ENCODE data around the gene ENTREP3. TPM values are rescaled to one million over a fixed set of nuclear protein-coding genes. Genes with fewer than 3 reads are reported as not detected.
"Not testable (repeated sequence)": the region's sequence is repeated elsewhere in the genome, so short reads cannot be mapped to it uniquely, and the experiment has no call there.

Gene ENTREP3
- total RNA-seq, 1 donor from 2014 or later: 49.0 TPM

DNA sequence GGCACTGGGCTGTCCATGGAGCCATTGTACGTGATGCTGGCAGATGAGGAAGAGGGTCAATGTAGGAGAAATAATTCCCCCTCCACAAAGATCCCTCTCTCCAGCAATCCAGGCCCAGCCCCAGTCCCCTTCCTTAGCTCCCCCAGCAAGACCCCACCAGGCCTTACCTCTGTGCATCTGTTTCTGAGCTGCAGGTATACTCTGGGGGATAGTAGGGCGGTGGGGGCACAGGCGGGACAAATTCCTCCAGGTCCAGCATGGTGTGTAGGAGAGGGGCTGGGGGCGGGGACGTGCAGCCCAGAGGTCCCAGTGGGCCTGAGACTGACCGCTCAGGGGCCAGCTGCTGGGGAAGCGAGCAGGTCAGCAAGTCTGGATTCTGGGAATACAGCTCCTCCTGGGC lies 3.7 kb downstream of the ENTREP3 start:
- no peak for DNase-seq (ENCODE audit: low spot score)

DNA sequence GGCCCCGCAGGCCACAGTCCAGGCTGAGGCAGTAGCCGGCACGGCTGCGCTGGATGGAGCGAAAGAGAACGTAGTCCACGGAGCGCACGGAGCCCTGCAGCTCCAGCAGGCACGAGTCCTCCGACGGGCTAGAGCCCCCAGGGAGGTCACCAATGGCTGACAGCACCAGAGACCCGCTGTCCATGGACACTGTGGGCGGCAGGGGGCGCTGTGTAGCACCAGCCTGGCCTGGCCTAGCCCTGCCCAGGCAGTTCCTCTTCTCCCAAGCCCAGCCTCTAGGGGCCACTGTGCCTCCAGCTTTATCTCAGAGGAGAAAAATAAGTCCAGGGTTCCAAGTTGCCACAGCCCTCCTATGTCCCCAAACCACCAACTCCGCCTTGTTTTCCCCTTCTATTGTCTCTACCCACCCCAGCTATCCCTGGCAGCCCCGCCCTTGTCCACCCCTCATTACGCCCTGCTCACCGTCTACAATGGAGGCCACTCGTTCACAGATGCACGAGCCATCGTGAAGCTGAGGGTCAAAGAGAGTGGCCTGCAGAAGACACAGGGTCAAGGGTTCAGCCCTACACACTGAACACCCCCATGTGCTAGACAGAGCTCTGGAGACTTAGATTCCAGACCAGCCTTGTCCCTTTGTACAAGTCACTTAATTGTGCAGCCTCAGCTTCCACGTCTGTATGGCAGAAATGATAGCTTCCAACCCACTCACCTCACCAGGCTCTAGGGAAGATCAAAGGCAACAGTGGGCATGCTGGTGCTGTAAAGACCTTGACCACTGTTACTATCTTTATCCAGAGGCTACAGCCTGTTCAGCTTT lies 4.4 kb downstream of the ENTREP3 start:
- peak; percentile 92 for DNase-seq (ENCODE audit: low spot score)

DNA sequence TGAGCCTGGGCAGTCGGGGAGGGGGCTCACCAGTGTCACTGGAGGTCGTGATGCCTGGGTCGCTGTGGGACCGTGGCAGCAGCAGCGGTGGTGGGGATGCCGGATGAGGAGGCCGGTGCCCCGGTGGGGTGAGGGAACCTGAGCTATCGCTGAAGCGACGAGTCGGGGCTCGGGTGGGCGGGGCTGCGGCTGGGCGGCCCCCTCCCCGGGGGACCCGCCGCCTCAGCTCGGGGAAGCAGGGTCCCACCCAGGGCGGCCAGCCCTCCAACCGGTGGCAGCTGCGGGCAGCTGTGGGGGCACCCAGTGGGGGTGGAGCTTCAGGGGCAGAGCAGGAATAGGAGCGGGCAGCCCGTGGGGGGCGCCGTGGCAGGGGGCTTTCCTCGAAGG lies 5.0 kb downstream of the ENTREP3 start:
- no peak for DNase-seq (ENCODE audit: low spot score)

DNA sequence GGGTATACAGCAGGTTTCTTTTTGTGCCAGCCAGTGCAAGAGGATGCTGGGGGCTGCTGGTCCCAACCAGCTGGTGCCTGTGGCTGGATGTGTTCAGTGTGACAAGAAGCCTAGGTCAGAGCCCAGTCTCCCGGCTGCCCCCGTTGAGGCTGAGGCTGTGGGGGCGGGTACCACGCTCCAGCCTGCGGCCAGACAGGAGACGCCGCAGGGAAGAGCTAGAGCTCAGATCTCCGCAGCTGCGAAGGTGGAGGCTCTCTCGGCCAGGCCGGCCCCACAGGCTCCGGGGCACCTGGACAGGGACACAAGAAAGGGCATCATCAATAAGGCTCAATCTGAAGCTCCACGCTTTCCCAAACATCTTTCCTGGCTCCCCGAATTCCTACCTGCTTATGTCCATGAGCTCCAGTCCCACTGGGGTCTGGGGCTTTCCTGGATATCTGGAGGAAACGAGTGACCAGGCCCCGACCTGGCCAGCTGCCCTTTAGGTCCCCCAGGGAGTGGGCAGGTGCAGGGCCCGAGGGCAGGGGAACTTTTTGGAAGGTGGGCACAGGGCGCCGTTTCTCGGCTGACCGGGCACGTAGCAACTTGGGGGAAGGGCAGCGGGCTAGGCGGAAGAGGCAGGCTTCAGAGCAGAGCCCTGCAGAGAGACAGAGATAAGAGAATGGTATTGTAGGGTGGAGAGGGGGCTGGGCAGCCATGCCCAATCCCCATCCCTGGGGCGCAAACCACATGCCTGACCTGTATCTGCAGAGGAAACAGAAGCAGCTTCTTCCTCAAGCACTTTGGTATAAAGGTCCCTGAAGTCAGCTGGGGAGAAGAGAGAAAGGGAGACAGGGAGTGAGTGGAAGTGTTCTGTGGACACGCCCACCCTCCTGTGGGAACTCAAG lies 7.4 kb downstream of the ENTREP3 start:
- DNase-seq (ENCODE audit: low spot score): no peak

DNA sequence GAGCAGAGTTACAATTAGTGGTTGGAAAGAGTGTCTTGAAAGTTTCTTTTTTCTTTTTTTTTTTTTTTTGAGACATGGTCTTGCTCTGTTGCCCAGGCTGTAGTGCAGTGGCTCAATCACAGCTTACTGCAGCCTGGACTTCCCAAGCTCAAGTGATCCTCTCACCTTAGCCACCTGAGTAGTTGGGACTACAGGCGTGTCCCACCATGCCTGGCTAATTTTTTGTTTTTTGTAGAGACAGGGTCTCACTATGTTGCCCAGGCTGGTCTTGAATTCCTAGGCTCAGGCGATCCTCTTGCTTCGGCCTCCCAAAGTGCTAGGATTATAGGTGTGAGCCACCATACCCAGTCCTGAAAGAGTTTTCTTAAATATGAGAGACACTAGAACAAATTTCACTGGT lies 8.5 kb downstream of the ENTREP3 start:
- not testable (repeated sequence) for DNase-seq (ENCODE audit: low spot score)

DNA sequence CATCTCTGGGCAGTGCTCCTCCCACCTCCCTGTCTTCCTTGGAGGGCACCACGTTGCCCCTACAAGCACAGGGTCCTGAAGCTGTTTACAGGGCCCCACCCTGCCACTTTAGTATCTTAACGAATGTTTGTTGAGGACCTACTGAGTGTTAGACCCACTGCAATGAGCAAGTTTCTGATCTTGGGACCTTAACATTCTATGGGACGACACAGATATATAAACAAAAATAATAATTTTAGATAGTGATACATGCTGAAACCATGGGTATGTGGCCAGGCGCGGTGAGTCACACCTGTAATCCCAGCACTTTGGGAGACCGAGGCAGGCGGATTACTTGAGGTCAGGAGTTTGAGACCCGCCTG lies 10.1 kb downstream of the ENTREP3 start:
- no peak for DNase-seq (ENCODE audit: low spot score)

DNA sequence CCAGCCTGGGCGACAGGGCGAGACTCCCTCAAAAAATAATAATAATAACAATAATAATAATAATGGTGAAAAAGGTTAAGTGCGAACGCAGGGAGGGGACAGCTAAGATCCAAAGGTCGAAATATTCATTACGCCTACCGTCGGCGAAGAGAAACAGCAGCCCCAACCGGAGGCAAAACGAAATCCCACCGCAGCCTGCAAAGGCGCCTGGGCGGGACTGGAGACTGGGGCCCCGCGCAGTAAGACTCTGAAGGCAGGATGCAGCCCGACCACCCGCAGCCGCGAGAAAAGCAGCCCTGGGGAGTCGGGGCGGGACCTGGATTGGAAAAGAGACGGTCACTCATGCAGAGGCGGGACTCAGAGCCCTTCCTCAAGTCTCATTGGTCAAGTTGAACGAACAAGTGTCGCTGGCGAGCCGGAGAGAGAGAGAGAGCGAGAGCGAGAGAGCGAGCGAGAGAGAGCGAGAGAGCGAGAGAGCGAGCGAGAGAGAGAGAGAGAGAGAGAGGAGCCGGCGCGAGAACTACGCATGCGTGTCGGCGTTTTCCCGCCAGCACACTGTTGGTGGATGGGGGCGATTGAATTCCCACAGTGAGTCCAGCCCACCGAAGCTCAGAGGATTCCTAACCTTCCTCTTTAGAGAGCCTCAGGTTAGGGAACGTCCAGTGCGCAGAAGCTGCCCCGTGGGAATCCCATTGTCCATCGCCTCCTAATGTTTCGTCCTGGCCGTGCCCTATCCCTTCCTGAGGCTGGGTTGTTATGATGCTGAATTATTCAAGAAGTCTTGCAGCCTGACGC lies 10.7 kb downstream of the ENTREP3 start:
- DNase-seq (ENCODE audit: low spot score): peak; percentile 98

DNA sequence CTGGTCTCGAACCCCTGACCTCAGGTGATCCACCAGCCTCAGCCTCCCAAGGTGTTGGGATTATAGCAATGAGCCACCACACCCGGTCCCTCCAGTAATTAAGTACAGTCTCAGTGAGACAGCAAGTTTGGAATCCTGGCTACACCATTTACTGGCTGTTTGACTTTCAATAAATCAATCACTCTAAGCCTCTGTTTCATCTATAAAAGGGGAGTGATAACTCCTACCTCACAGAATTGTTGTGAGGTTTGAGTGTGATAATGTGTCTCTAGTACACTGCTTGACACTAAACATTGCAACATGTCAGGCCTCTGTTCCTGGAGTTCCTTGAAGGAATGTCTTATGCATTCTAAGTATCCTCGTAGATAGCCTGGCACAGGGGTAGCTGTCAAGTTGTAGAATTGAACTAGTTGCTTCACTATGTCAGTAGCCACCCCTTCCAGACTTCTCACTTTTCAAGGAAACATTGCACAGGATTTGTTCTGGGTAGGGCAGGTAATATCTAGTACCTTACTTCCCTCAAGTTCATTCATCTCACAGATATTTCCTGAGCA lies 12.4 kb downstream of the ENTREP3 start:
- no peak for DNase-seq (ENCODE audit: low spot score)

DNA sequence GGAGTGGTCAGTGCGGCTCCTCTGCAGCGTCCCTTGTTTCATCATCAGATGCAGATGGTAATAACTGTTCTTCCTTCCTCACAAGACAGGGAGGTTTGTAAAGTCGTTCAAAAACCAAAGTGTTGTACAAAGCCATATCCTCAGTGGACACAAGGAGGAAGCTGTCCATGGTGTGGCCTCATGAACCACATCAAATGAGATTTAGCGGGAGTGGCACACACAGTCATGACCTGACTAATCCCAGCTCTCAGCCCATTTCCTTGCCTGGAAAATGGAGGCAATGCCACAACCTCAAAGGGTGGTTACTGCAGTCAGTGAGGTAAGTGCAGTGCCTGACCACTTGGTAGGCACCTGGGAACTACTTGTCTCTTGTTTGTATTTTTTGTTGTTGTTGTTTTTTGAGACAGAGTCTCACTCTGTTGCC lies 13.4 kb downstream of the ENTREP3 start:
- DNase-seq (ENCODE audit: low spot score): no peak

DNA sequence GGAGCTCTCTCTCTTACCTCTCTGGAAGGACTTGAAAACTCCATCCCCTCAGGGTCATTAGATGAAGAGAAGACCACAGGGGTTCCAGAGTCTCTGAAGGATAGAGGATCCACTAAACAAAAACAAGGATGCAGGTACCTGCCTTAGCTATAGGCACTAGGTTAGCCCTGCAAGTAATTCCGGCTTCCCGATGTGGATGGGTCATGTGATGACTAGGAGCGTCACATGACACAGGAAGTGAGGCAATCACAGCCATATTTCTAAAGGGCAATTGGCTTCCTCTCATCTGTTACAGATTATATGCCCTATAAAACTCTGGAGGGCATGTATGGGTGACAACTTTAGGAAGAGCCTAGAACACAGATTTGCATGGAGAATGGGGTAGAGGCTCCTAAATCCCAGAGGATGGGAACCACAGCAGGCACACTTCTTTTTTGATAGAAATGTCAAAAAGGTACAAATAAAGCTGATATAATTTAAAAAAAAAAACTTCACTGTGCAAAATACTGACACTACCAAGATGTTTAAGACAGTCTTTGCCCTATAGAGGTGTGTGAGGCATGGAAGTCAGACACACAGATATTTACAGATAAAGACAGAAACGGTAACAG lies 14.1 kb downstream of the ENTREP3 start:
- peak; percentile 84 for DNase-seq (ENCODE audit: low spot score)

DNA sequence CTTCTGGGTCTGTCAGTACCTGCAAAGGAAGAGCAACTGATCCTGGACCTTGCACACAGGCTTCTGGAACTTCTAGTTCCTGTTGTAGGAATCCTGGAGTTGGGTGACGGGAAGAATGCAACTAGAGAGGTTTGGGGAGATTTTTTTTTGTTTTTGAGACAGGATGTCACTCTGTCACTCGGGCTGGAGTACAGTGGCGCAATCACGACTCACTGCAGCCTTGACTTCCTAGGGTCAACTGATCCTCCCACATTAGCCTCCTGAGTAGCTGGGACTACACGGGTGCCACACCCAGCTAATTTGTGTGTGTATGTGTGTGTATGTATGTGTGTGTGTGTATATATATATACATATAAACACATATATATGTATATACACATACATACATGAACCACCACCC lies 18.8 kb downstream of the ENTREP3 start:
- no peak for DNase-seq (ENCODE audit: low spot score)

DNA sequence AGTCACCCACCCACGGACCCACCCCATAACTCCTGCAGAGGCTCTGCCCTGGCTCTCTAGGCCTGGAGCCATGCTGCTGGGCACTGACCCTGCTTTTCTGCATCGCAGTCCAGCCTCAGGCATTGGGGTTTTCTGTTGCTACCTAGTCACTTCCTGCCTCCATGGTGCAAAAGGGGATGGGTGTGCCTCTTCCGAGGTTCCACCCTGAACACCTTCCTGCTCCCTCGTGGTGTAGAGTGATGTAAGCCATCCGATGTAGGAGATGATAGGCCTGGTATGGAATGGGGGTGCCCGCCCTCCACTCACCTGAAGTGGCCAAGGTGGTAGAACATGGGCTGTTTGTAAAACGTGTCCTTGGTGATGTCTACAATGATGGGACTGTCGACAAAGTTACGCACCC lies 19.9 kb downstream of the ENTREP3 start:
- not testable (repeated sequence) for DNase-seq (ENCODE audit: low spot score)

DNA sequence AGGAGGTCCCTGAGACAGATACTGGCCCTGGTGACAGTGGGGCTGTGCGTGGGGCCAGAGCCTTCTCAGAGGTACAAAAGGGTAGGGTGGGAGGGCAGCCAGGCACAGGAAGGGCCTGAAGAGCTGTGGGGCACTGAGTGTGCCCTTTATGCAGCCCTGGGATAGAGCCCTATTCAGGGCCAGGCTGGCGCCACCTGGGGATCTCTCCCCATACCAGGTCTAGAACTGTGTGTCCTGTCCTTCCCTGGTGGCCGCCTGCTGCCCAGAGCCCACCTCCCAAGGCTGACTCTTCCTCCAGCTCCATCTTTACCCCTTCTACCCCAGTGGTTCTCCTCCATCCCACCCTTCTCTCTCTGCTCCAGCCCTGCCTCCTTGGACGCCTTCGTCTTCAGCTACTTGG lies 21.8 kb downstream of the ENTREP3 start:
- DNase-seq (ENCODE audit: low spot score): not testable (repeated sequence)

DNA sequence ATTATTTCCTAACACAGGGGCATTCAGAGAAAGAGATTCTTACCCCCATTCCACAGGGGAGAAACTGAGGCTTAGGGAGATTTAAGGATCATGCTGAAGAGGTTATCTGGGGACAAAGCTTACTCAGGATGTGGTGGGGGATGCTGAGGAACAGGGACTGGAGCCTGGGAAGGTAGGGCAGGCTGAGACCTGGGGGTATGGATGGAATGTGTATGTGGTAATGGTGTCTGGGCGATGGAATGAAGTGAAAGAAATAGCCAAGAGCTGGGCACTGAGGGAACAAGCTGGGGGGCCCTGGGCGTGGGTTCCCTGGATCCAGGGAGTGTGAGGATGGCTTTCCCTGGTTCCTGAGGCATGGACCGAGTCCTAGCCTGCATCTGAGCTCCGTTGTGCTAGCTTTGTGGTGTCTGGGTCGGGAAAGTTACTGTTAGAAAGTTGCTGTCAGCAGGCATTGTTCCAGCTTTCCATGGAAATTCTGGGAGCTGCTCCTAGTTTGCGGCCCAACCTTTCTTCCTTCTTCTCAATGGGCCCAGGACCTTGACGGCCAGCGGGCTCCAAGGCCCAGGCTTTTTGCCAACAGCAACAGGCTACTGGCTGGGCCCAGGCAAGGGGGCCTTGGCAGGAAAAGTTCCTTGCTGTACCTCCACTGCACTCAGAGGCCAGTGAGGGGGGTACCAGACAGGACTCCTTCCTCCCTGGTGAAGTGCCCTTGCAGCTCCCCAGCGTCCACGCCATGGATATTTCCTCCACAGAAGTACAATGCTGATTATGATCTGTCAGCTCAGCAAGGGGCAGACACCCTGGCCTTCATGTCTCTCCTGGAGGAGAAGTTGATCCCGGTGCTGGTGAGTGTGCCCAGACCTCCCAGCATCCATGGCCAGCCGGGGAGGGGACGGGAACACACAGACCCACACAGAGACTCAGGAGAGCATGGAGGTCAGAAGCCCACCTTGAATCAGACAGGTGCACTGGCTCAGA lies 23.0 kb downstream of the ENTREP3 start:
- DNase-seq (ENCODE audit: low spot score): not testable (repeated sequence)

DNA sequence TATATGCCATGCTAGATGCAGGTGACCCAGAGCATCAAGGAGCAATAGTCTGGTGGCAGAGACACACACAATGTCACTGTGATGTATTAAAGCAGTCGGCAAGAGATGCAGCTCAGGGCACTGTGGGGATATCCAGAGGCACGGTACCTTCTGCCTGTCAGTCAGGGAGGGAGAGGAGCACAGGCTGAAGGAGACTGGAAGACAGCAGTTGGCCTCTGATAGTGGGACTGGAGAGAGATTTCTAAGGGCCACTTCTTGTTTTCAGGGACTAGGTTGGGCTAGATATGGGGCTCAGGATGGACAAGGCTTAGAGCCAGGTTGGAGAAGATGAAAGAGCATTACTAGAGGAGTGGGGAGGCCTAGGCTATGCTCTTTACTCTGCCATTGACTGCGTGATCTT lies 24.0 kb downstream of the ENTREP3 start:
- not testable (repeated sequence) for DNase-seq (ENCODE audit: low spot score)

DNA sequence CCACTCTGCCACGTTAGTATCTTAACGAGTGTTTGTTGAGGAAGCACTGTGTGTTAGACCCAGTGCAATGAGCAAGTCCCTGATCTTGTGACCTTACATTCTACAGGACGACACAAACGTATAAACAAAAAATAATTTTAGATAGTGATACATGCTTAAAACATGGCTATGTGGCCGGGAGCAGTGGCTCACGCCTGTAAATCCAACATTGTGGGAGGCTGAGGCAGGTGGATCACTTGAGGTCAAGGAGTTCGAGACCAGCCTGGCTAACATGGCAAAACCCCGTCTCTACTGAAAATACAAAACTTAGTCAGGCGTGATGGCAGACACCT lies 27.2 kb downstream of the ENTREP3 start:
- DNase-seq (ENCODE audit: low spot score): no peak

DNA sequence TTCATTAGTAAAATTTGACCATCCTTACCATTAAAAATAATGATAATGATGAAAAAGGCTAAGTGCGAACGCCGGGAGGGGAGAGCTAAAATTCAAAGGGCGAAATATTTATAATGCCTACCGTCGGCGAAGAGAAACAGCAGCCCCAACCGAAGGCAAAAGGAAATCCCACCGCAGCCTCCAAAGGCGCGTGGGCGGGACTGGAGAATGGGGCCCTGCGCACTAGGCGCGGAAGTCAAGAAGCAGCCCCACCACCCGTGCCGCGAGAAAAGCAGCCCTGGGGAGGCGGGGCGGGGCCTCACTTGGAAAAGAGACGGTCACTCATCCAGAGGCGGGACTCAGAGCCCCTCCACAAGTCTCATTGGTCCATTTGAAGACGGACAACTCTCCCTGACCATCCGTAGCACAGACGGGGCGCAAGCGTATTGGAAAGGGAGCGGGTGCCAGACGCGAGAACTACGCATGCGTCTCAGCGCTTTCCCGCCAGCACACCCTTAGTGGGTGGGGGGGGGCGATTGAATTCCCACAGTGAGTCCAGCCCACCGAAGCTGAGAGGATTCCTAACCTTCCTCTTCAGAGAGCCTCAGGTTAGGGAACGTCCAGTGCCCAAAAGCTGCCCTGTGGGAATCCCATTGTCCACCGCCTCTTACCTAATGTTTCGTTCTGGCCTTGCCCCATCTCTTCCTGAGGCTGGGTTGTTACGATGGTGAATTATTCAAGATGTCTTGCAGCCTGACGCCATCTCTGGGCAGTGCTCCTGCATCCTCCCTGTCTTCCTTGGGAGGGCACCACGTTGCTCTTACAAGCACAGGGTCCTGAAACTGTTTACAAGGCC lies 27.8 kb downstream of the ENTREP3 start:
- peak; percentile 98 for DNase-seq (ENCODE audit: low spot score)

DNA sequence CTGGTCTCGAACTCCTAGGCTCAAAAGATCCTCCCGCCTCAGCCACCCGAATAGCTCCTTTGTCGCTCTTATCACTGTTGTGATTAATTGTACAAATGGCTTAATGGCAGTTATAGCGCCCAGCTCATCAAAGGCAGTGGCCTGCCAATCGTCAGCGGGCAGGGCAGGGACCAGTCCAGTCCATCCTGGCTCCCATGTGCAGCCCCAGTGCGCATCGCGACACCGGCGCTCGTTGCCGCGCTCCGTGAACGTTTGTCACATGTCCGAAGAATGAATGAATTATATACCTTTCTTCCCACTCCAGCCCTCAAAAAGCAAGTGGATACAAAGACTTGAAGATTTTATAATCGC lies 28.4 kb downstream of the ENTREP3 start:
- DNase-seq (ENCODE audit: low spot score): no peak

DNA sequence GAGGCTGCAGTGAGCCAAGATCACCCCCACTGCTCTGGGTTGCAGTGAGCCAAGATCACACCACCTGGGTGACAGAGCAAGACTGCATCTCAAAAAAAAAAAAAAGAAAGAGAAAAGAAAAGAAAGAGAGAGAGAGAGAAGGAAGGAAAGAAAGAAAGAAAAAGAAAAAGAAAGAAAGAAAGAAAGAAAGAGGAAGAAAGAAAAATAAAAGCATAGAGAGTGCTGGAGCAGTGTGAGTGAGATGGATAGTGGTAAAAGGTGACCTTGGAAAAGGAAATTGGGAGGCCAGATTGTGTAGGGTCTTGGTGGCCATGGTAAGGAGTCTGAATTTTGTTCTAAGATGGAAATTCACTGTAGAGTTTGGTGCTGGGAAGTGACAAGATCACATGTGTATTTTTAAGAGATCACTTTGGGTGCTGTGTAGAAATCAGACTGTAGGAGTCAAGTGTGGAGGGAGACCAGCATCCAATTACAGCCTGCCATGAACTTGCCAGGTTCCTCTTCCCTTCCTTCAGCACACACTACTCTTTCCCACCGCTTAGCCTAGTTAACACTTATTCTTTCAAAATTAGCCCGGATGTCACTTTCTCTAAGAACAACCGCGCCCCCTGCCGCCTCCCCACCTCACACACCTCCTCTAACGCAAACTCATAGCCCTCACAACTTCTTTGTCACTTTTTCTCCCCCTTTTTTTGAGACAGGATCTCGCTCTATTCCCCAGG lies 28.9 kb downstream of the ENTREP3 start:
- peak; percentile 71 for DNase-seq (ENCODE audit: low spot score)

Data from mucosa of gallbladder (tissue), 1 donor.